ENCODE data around the gene DPEP1.

The DPEP1 gene

DNA sequence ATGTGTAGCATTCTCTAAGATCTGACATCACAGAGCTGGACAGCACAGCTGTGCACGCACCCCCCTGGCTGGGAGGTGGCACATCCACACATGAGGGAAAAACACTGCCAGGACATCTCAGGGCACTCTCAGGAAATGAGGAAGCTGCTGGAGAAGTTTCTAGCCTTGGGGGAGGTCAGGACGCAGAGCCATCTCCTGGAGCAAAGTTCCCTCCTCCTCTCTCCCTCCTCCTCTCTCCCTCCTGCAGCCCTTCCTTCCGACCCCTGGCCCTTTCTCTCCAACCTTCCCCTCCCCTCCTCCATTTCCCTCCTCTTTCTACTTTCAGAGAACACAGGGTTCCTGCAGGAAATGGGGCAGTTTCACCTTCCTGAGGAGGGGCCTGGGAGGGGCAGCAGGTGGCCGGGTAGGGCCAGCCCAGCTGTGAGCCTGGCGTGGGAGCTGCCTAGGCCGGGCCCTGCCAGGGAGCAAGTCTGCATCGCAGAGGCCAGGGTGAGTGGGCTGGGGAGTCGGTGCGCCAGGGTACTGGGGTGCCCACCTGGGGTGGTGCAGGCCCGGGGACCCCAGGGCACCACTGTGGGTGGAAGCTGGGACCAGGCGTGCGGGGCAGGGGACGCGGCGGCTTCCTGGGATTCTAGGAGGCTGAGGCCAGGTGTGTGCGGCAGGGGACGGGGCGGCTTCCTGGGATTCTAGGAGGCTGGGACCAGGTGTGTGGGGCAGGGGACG is at the start of gene DPEP1:
TSS of gene DPEP1 (plus strand) at position 412 of the 723 bp plus-strand sequence. CDS start 16,769 bp downstream, outside the sequence.
- TF ChIP-seq GATA3 (IDR thresholded peaks at IDR 0.05; ENCODE audit: low read depth, low read length) (no peak), GATA2 (IDR thresholded peaks at IDR 0.05; ENCODE audit: low read depth, low read length) (no peak)

DNA sequence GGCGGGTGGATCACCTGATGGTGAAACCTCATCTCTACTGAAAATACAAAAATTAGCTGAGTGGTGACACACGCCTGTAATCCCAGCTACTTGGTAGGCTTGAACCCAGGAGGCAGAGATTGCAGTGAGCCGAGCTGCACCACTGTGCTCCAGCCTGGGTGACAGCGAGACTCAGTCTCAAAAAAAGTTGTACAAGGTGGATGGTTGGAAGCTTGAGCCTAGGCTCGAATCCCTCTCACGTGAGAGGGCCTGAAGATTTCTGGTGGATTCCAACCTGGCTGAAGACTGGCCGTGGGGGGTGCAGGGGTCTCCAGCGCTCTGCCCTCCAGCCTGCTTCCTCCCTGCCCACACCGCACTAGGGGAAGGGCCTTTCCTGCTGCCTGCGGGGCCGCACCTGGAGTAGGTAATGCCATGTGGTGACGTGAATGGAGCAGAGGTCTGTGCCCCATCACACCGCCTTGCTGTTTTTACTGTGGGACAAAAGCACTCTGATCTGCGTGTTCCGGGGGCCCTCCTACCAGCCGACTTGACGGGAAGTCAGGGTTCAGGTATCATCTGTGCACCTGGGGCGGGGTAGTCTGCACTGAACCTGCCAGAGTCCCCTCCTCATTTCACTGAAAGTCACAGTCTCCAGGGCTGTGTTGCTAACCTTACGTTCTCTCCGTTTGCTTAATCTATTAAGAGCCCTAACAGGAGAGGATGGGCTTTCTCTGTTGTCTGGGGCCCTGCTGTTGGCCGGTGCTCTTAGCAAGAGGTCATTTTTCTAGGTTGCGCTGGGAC is 48.8 kb upstream of the DPEP1 start:
- TF ChIP-seq GATA2 (IDR thresholded peaks at IDR 0.05; ENCODE audit: low read depth, low read length): no peak
- TF ChIP-seq GATA3 (IDR thresholded peaks at IDR 0.05; ENCODE audit: low read depth, low read length): no peak

DNA sequence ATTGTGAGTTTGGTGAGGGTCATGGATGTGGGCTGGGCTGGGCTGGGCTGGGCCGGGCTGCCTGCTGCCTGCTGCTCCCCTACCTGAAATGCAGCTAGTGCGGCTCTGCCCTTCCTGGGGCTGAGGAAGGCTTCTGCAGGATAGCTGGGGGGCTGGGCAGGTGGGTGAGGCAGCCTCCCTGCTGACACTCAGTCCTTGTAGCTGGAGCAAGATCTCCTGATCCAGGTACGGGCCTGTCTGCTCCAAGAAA is 48.3 kb upstream of the DPEP1 start:
- TF ChIP-seq GATA2 (IDR thresholded peaks at IDR 0.05; ENCODE audit: low read depth, low read length) (no peak), GATA3 (IDR thresholded peaks at IDR 0.05; ENCODE audit: low read depth, low read length) (no peak)

DNA sequence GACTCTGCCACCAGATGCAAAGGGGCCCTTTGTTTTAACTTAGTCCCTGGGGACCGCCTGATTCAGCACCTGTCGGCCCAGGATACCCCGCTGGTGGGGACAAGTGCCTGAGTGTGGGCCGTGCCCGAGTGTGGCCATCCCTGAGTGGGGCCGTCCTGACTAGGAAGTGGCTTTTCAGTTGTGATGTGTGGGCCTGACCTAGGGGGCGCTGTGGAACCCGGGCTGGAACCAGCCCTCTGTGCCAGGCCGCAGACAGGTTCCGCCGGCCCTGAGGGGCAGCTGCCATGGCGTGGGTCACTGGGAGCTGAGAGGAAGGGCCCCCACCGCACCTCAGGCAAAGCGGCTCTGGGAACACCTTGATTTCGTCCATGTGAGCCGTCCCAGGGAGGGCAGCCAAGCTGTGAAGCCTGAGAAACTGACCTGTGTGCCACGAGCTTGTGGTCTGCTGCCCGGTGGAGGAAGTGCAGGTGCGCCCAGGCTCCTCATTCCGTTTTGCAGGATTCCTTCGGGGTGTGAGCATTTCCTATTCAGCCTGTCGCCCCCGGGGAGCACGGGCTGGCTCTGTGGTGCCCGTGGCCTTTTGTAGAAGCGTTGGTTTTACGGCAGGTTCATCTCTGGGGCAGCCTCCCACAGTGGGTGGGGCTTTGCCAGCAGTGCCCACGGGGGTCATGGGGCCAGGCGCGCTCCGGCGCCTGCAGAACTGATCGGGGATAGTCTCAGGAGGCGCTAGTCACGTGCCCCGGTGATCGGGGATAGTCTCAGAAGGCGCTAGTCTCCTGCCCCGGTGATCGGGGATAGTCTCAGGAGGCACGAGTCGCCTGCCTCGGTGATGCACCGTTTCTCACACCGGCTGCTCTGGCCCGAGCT is 47.7 kb upstream of the DPEP1 start:
- no peak for TF ChIP-seq GATA2 (IDR thresholded peaks at IDR 0.05; ENCODE audit: low read depth, low read length)
- TF ChIP-seq GATA3 (IDR thresholded peaks at IDR 0.05; ENCODE audit: low read depth, low read length): no peak

GRCh38 chr16:89567656-89568594 is 45.5 kb upstream of the DPEP1 start:
- TF ChIP-seq GATA3 (IDR thresholded peaks at IDR 0.05; ENCODE audit: low read depth, low read length) (no peak), GATA2 (IDR thresholded peaks at IDR 0.05; ENCODE audit: low read depth, low read length) (no peak)

- TF ChIP-seq GATA3 (IDR thresholded peaks at IDR 0.05; ENCODE audit: low read depth, low read length): no peak
- TF ChIP-seq GATA2 (IDR thresholded peaks at IDR 0.05; ENCODE audit: low read depth, low read length): no peak
These were observed 43.7 kb upstream of the DPEP1 start for GRCh38 chr16:89569506-89570341.

DNA sequence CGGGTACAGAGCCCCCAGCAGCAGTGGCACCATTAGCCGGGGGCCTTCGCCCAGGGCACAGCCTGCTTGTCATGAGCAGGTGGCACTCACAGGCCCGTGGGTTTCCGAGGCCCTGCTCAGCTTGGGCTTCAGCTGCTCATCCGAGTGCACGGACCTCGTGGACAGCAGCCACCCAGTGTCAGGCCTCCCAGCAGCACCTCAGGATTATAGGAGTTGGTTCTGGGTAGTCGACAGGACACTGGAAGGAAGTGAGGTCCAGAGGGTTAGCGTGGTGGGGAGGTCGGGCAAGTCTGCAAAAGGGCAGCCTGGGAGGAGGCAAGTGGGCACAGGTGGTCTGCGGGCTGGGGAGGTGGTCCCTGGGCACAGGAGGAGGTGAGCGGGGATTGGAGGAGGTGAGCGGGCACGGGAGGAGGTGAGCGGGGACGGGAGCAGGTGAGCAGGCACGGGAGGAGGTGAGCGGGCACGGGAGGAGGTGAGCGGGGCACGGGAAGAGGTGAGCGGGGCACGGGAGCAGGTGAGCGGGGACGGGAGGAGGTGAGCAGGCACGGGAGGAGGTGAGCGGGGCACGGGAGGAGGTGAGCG is 43.0 kb upstream of the DPEP1 start:
- TF ChIP-seq GATA2 (IDR thresholded peaks at IDR 0.05; ENCODE audit: low read depth, low read length): no peak
- TF ChIP-seq GATA3 (IDR thresholded peaks at IDR 0.05; ENCODE audit: low read depth, low read length): no peak

- no peak for TF ChIP-seq GATA3 (IDR thresholded peaks at IDR 0.05; ENCODE audit: low read depth, low read length)
- no peak for TF ChIP-seq GATA2 (IDR thresholded peaks at IDR 0.05; ENCODE audit: low read depth, low read length)
These were observed 41.8 kb upstream of the DPEP1 start for GRCh38 chr16:89571636-89572035.

DNA sequence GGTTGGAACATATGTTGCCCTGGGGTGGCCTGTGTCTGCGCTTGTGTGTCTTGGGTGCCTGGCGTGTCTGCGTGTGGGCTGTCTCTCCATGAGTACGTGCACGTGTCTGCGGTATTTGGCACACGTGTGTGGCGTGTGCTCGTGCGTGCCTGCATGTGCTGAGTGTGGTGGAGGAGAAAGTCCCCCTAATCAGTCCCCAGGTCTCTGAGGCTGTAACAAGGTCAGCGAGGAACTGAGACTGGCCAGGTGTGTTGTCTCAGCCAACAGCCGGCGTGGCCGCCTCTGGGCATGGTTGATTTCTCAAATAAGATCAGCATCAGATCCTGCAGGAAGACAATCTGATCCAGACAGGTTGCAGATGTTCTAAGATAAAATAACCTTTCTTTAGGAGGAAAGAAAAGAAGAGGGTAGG is 41.4 kb upstream of the DPEP1 start:
- 0 out of 2 replicates have a peak, but pooled peaks have one; percentile 19 for TF ChIP-seq GATA2 (IDR thresholded peaks at IDR 0.05; ENCODE audit: low read depth, low read length)
- TF ChIP-seq GATA3 (IDR thresholded peaks at IDR 0.05; ENCODE audit: low read depth, low read length): no peak

DNA sequence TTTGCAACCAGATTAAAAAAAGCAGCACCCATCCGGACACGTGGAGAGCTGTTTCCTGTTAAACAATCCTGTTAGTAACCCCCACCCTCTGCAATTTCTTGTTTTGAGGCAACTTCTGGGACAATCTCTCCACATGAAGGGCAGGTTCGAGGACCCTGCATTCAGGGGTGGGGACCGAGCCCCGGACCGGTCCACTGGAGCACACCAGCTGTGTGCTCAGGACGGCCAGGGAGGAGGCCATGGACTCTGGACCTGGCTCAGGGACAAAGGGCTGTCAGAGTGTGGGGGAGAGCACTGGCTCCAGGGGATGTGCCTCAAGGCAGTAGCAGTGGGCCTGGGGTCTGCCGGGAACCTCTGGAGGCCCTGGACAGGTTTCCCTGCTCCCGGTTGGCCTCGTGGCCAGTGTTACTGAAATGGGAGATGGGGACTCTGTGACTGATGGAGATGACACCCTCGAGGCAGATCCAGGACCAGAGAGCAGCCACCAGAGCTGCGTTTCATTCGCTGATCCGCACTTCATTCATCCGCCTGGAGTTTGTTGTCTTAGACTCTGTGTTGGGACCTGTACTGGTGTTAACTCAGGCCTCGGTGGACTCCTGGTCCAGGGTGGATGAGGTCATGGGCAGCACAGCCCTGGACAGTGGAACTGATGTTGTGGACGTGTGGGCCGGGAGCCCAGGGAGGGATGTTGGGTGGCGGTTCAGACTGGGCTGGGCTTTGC is 40.8 kb upstream of the DPEP1 start:
- TF ChIP-seq GATA2 (IDR thresholded peaks at IDR 0.05; ENCODE audit: low read depth, low read length): no peak
- TF ChIP-seq GATA3 (IDR thresholded peaks at IDR 0.05; ENCODE audit: low read depth, low read length): no peak

DNA sequence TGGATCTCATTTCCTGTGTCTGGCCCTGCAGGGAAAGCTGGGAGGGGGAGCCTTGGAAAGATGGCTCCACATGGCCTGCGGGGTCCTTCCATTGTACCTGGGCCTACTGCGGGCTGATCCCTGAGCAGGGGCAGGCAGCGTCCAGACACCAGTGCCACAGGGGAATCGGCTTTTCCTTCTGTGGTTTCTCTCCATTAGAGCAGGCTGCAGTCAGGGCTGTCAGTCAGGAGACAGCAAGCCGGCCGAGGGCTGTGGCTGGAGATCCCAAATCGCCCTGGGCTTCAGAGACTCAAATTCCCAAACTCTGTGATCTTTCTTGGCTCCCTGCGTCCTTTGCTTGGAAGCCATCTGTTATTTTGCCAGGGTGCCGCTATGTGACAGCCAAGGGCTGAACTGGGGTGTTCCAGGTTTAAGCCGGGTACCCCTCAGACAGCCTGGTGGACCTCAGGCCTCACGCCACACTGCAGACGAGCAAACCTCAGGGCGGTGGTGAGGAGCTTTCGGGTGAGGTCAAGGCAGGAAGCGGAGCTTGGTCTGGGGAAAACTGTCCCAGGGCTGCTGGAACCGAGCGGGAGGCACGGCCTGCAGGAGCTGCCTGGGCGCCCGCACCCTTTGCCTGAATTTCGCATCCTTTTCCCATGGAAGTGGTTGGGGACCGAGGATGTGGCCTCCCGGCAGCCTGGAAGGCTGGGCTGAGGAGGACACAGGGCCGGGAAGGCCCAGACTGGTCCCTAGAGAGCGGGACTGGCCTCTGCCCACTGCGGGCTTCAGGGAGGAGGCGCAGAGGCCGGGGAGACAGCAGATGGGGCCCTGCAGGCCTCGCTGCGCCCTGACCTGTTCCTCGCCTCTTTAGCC is 39.4 kb upstream of the DPEP1 start:
- TF ChIP-seq GATA3 (IDR thresholded peaks at IDR 0.05; ENCODE audit: low read depth, low read length) (no peak), GATA2 (IDR thresholded peaks at IDR 0.05; ENCODE audit: low read depth, low read length) (no peak)
